MCF 10A (cell line): Measurements from ENCODE around the gene GPR141. TPM values are rescaled to one million over a fixed set of nuclear protein-coding genes. Genes with fewer than 3 reads are reported as not detected.

ENCODE experiments used
- BruUV-seq: library from RNA; stranded (reverse); fragments of 400-500 nt; replicated peaks from 2 replicates; lab custom pipeline; 2021; lab: Mats Ljungman, UMichigan
- CTCF ChIA-PET: fragments of 300-600 bp; sonication (Branson Sonifier 250); formaldehyde crosslinking; extraction: SDS; loops from one replicate; lab custom pipeline; 2021; ENCODE audit warnings: antibody characterized with exemption, inconsistent platforms; lab: Yijun Ruan, JAX
- POLR2A ChIA-PET: fragments of 300-600, 350-650 bp; sonication (Branson Sonifier 250); formaldehyde crosslinking; extraction: SDS; loops from one replicate; lab custom pipeline; 2020; ENCODE audit warnings: antibody characterized with exemption, inconsistent platforms; lab: Yijun Ruan, JAX
- DNase-seq: peaks from one replicate; pipeline ENCODE4 v3.0.0-alpha.2; 2018; ENCODE audit not compliant: unreplicated experiment
- H3K27ac Mint-ChIP-seq: one replicate; pipeline ENCODE4 v1.8.0; 2022; ENCODE audit warnings: mild to moderate bottlenecking, low read depth, mixed read lengths; ENCODE audit not compliant: unreplicated experiment
- H3K27me3 Mint-ChIP-seq: one replicate; pipeline ENCODE4 v1.8.0; 2022; ENCODE audit warnings: mixed read lengths; ENCODE audit not compliant: insufficient read depth, unreplicated experiment
- H3K36me3 Mint-ChIP-seq: one replicate; pipeline ENCODE4 v1.8.0; 2022; ENCODE audit warnings: mild to moderate bottlenecking, moderate library complexity, mixed read lengths; ENCODE audit not compliant: insufficient read depth, unreplicated experiment
- H3K4me1 Mint-ChIP-seq: one replicate; pipeline ENCODE4 v1.8.0; 2022; ENCODE audit warnings: mixed read lengths; ENCODE audit not compliant: insufficient read depth, unreplicated experiment
- H3K4me3 Mint-ChIP-seq: one replicate; pipeline ENCODE4 v1.8.0; 2022; ENCODE audit warnings: mild to moderate bottlenecking, moderate library complexity, mixed read lengths; ENCODE audit not compliant: unreplicated experiment
- H3K9me3 Mint-ChIP-seq: one replicate; pipeline ENCODE4 v1.8.0; 2022; ENCODE audit warnings: mixed read lengths; ENCODE audit not compliant: unreplicated experiment
- intact Hi-C: fragments of 100-400 bp; cut with micrococcal nuclease; formaldehyde crosslinking; loops from 2 replicates; pipeline ENCODE4 v1.14.1; 2022
- total RNA-seq: library from RNA; stranded (reverse); gene quantifications from 2 replicates; pipeline ENCODE4 v1.2.3, GENCODE V29; 2022
- TF ChIP-seq, protein P1 (sequence below): fragments of 200-600 bp; IDR thresholded peaks from one replicate; pipeline ENCODE4 v1.8.0; 2022; ENCODE audit warnings: antibody characterized with exemption, mild to moderate bottlenecking; ENCODE audit not compliant: unreplicated experiment

The GPR141 gene
- total RNA-seq, 1 experiment from 2014 or later = 2.8 TPM

DNA sequence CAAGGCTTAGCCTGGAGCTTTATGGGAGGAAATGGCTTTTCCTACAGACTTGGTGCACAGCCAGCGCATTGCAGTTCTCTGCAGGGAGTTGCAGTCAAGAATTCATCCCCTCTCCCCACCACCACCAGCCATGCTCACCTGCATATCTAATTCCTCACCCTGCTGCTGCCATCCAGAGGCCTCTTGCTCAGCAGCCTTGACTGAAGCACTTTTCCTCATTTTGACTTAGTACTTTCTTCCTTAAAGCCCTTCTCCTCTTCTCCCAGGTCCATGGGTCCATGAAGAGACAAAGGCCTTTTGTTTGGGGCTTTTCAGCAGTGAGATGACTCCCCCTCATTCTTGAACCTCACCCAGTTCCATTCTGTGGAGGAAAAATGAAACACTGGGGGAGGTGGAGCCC is 39.7 kb upstream of the GPR141 start:
- Mint-ChIP-seq H3K27me3 (no peaks in the 10 kb centered on the region), H3K4me3 (no peak overlapping the region), H3K9me3 (peaks cover 5% of the 10 kb centered on the region), H3K27ac (no peak overlapping the region), H3K36me3 (no peaks in the 10 kb centered on the region), H3K4me1 (peaks cover 11% of the 10 kb centered on the region)
- ChIA-PET POLR2A (interaction anchor here (1.6 kb wide), 1 partner anchor 22 kb away, joined by 4 read pairs; no protein-coding TSS in a partner anchor), CTCF (interaction anchor here (0.8 to 2.1 kb wide), 4 partner anchors 12 to 188 kb away, joined by 3 to 8 read pairs (median 4); no protein-coding TSS in a partner anchor)
- intact Hi-C loops = no loop called here
- no TSS peak for BruUV-seq
- no peak for DNase-seq
- TF ChIP-seq, protein P1, sequence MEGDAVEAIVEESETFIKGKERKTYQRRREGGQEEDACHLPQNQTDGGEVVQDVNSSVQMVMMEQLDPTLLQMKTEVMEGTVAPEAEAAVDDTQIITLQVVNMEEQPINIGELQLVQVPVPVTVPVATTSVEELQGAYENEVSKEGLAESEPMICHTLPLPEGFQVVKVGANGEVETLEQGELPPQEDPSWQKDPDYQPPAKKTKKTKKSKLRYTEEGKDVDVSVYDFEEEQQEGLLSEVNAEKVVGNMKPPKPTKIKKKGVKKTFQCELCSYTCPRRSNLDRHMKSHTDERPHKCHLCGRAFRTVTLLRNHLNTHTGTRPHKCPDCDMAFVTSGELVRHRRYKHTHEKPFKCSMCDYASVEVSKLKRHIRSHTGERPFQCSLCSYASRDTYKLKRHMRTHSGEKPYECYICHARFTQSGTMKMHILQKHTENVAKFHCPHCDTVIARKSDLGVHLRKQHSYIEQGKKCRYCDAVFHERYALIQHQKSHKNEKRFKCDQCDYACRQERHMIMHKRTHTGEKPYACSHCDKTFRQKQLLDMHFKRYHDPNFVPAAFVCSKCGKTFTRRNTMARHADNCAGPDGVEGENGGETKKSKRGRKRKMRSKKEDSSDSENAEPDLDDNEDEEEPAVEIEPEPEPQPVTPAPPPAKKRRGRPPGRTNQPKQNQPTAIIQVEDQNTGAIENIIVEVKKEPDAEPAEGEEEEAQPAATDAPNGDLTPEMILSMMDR = no peak

DNA sequence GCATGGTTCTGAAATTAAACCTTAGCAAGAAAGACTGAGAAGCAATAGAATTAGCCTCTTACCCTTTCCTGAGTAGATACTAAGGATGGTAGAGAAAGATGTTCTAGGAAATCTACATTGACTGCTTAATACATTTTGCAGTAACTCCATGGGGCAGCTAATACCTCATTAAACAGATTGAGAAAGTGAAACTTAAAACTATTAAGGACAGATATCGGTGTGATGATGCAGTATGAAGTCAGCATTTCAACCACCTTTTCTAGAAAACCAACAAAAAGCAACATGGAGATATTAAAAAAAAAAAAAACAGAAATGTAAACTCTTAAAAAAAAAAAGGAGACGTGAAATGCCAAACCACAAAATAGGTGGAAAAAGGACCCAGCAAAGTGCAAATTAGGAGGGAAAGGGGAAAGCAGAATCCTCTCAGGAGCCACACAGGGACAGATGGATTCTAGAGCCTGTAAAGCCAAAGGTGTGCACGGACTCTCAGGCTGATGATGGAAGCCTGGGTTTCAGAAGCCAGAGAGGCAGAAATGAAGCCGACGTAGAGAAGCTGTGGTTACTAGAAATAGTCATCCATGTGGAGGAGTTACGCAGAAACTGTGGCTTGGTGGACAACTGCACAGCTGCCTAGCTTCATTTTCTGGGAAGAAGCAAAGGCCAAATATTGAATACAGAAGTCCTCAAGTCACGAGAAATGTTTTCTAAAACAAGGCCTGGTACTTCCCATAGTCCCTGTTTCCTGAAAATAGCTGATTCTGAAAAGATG is 38.1 kb upstream of the GPR141 start:
- CTCF ChIA-PET = interaction anchor here (1.9 kb wide), 1 partner anchor 49 kb away, joined by 5 read pairs; no protein-coding TSS in a partner anchor
- Mint-ChIP-seq H3K4me1 (peaks cover 11% of the 10 kb centered on the region), H3K27ac (no peak overlapping the region), H3K4me3 (no peak overlapping the region), H3K9me3 (no peaks in the 10 kb centered on the region), H3K36me3 (no peaks in the 10 kb centered on the region), H3K27me3 (no peaks in the 10 kb centered on the region)
- intact Hi-C loops = loop anchor here (1.0 kb wide), 1 partner anchor 21 kb away; no protein-coding TSS in a partner anchor
- POLR2A ChIA-PET = no interaction called here
- no TSS peak for BruUV-seq
- no peak for DNase-seq
- TF ChIP-seq, protein P1 = no peak

DNA sequence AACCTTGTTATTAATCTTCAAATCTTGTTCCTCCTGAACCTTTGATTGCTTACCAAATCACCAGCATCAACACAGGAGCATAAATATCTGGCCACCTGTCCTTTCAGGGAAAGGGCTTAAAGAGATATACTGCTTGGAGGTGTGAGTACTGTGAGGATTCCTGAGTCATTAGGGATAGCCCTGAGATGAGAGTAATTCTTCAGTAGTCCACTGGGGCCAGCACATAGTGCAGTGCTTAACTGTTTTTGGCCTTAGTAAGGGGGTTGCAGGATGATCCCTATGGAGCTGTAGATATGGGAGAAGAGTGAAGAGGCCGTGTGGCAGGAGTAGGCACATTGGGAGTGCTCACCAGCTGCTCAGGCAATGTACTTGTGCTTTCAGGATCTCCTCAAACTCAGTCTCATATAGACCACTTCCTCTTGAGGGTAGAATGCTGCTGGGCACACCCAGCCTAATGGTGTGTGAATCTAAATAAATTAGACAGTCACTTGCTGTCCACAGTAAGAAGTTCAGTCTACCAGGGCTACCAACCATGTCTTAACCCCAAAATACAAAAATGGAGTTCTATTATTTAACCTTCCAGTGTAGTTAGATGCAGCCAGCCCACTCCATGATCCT is 26.5 kb upstream of the GPR141 start:
- ChIA-PET CTCF (interaction anchor here (1.0 to 1.3 kb wide), 2 partner anchors 37 to 147 kb away, joined by 3 read pairs; no protein-coding TSS in a partner anchor), POLR2A (no interaction called here)
- BruUV-seq = no TSS peak
- H3K4me1 Mint-ChIP-seq = peaks cover 4% of the 10 kb centered on the region
- DNase-seq = no peak
- no peaks in the 10 kb centered on the region for H3K9me3 Mint-ChIP-seq
- no peaks in the 10 kb centered on the region for H3K27me3 Mint-ChIP-seq
- intact Hi-C loops = no loop called here
- TF ChIP-seq, protein P1 = no peak
- no peak overlapping the region for H3K27ac Mint-ChIP-seq
- H3K4me3 Mint-ChIP-seq = no peak overlapping the region
- H3K36me3 Mint-ChIP-seq = no peaks in the 10 kb centered on the region

DNA sequence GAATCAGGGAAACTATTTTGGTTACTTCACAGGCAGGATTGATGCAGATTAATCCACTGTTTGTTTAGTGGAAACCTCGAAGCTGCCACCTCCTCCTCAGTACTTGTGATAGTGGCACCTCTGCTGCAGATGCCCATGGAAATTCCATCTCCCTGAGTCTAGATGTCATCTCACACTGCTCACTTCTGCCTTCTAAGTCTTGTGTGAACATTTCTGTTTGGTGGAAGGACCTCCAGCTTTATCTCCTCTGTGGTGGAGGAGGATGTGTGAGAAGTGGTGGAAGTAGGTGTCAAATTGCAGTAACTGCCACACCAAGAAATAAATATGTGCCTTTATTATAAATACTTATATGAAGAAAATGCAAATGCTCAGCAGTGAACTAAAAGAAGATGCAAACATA is 25.8 kb upstream of the GPR141 start:
- Mint-ChIP-seq H3K4me1 (peaks cover 7% of the 10 kb centered on the region), H3K27ac (no peak overlapping the region), H3K4me3 (no peak overlapping the region), H3K36me3 (no peaks in the 10 kb centered on the region), H3K27me3 (no peaks in the 10 kb centered on the region), H3K9me3 (no peaks in the 10 kb centered on the region)
- BruUV-seq = no TSS peak
- TF ChIP-seq, protein P1 = no peak
- intact Hi-C loops = no loop called here
- no peak for DNase-seq
- ChIA-PET CTCF (interaction anchor here (1.0 to 1.3 kb wide), 2 partner anchors 36 to 148 kb away, joined by 3 read pairs; no protein-coding TSS in a partner anchor), POLR2A (interaction anchor here (0.6 to 0.7 kb wide), 2 partner anchors 38 to 1017 kb away, joined by 3 to 4 read pairs; no protein-coding TSS in a partner anchor)
